H9 (cell line): ENCODE measurements around the gene KCNV2. TPM values are rescaled to one million over a fixed set of nuclear protein-coding genes. Genes with fewer than 3 reads are reported as not detected.

Experiments
- DNase-seq: peaks from one replicate; pipeline ENCODE4 v3.0.0-alpha.2; 2017
- H2AFZ ChIP-seq: one replicate; pipeline ENCODE4 v1.6.1; 2013; ENCODE audit warnings: mild to moderate bottlenecking, low read length, control low read depth, moderate library complexity
- H2AK5ac ChIP-seq: 2 replicates; pipeline ENCODE4 v1.6.1; 2013; ENCODE audit warnings: low read length, control low read depth, mixed read lengths; ENCODE audit not compliant: insufficient read length
- H2BK120ac ChIP-seq: one replicate; pipeline ENCODE4 v1.6.1; 2013; ENCODE audit warnings: low read depth, mild to moderate bottlenecking, low read length, control low read depth, inconsistent platforms; ENCODE audit not compliant: poor library complexity, severe bottlenecking
- H2BK12ac ChIP-seq: 2 replicates; pipeline ENCODE4 v1.6.1; 2013; ENCODE audit warnings: low read length, control low read depth, mixed read lengths, low read depth; ENCODE audit not compliant: insufficient read length
- H2BK15ac ChIP-seq: 2 replicates; pipeline ENCODE4 v1.6.1; 2013; ENCODE audit warnings: low read depth, low read length, control low read depth
- H2BK20ac ChIP-seq: one replicate; pipeline ENCODE4 v1.6.1; 2013; ENCODE audit warnings: low read depth, mild to moderate bottlenecking, low read length, control low read depth, inconsistent platforms; ENCODE audit not compliant: poor library complexity, severe bottlenecking
- H2BK5ac ChIP-seq: 2 replicates; pipeline ENCODE4 v1.6.1; 2013; ENCODE audit warnings: low read length, control low read depth, mixed read lengths; ENCODE audit not compliant: insufficient read length
- H3K14ac ChIP-seq: 2 replicates; pipeline ENCODE4 v1.6.1; 2013; ENCODE audit warnings: low read length, control low read depth; ENCODE audit not compliant: insufficient read depth
- H3K18ac ChIP-seq: 2 replicates; pipeline ENCODE4 v1.6.1; 2013; ENCODE audit warnings: low read depth, mild to moderate bottlenecking, mixed read lengths, low read length, control low read depth; ENCODE audit not compliant: insufficient read length
- H3K23ac ChIP-seq: 2 replicates; pipeline ENCODE4 v1.6.1; 2013; ENCODE audit warnings: low read length, control low read depth, mixed read lengths, low read depth; ENCODE audit not compliant: insufficient read length
- H3K23me2 ChIP-seq: 2 replicates; pipeline ENCODE4 v1.6.1; 2013; ENCODE audit warnings: low read depth, mild to moderate bottlenecking, mixed read lengths, low read length, control low read depth; ENCODE audit not compliant: insufficient read length, poor library complexity, severe bottlenecking
- H3K27ac ChIP-seq: 2 replicates; pipeline ENCODE4 v1.5.1; 2013; ENCODE audit warnings: low read length, control low read depth, mixed read lengths, low read depth; ENCODE audit not compliant: insufficient read length
- H3K27me3 ChIP-seq: 2 replicates; pipeline ENCODE4 v1.6.1; 2013; ENCODE audit warnings: low read length, control low read depth, inconsistent platforms; ENCODE audit not compliant: insufficient read depth
- H3K4ac ChIP-seq: 2 replicates; pipeline ENCODE4 v1.6.1; 2013; ENCODE audit warnings: low read depth, mild to moderate bottlenecking, control low read depth, inconsistent platforms, low read length, moderate library complexity
- H3K4me1 ChIP-seq: 2 replicates; pipeline ENCODE4 v1.6.1; 2013; ENCODE audit warnings: low read length, control low read depth, inconsistent platforms; ENCODE audit not compliant: insufficient read depth
- H3K4me2 ChIP-seq: 2 replicates; pipeline ENCODE4 v1.6.1; 2013; ENCODE audit warnings: low read length, control low read depth, mixed read lengths; ENCODE audit not compliant: insufficient read length, insufficient read depth
- H3K56ac ChIP-seq: 2 replicates; pipeline ENCODE4 v1.6.1; 2013; ENCODE audit warnings: low read depth, mild to moderate bottlenecking, mixed read lengths, low read length, control low read depth; ENCODE audit not compliant: insufficient read length
- H3K79me1 ChIP-seq: 2 replicates; pipeline ENCODE4 v1.6.1; 2013; ENCODE audit warnings: low read depth, mild to moderate bottlenecking, moderate library complexity, low read length, control low read depth, inconsistent platforms; ENCODE audit not compliant: insufficient read depth, poor library complexity, severe bottlenecking
- H3K79me2 ChIP-seq: 2 replicates; pipeline ENCODE4 v1.6.1; 2013; ENCODE audit warnings: low read length, control low read depth, inconsistent platforms; ENCODE audit not compliant: insufficient read depth
- H3K9ac ChIP-seq: 2 replicates; pipeline ENCODE4 v1.6.1; 2013; ENCODE audit warnings: low read length, control low read depth, mixed read lengths; ENCODE audit not compliant: insufficient read length; ENCODE audit errors: extremely low read depth
- H3K9me3 ChIP-seq: one replicate; pipeline ENCODE4 v1.6.1; 2013; ENCODE audit warnings: low read depth, low read length, inconsistent platforms; ENCODE audit not compliant: control insufficient read depth
- H3T11ph ChIP-seq: one replicate; pipeline ENCODE4 v1.6.1; 2013; ENCODE audit warnings: mild to moderate bottlenecking, low read length, control low read depth, inconsistent platforms
- H4K20me1 ChIP-seq: one replicate; pipeline ENCODE4 v1.6.1; 2013; ENCODE audit not compliant: control insufficient read depth, insufficient read length, insufficient read depth
- H4K5ac ChIP-seq: 2 replicates; pipeline ENCODE4 v1.6.1; 2013; ENCODE audit warnings: low read depth, mild to moderate bottlenecking, mixed read lengths, low read length, control low read depth; ENCODE audit not compliant: insufficient read length
- H4K8ac ChIP-seq: replicated peaks from 2 replicates; pipeline ENCODE4 v1.6.1; 2013; ENCODE audit warnings: low read length, control low read depth, mixed read lengths, low read depth; ENCODE audit not compliant: insufficient read length
- H4K91ac ChIP-seq: 2 replicates; pipeline ENCODE4 v1.6.1; 2013; ENCODE audit warnings: low read depth, mild to moderate bottlenecking, moderate library complexity, mixed read lengths, low read length, control low read depth; ENCODE audit not compliant: insufficient read length
- H3K27ac Mint-ChIP-seq, 3 experiments: 2 replicates in 2 of 3; 3 replicates in 1 of 3; pipeline ENCODE4 v1.8.0; 2020 to 2021; ENCODE audit warnings: mixed read lengths in 3 of 3, mild to moderate bottlenecking in 1 of 3, moderate library complexity in 1 of 3
- H3K27me3 Mint-ChIP-seq: 2 replicates; pipeline ENCODE4 v1.8.0; 2021; ENCODE audit warnings: low read depth, mild to moderate bottlenecking, moderate library complexity, mixed read lengths
- H3K36me3 Mint-ChIP-seq, 3 experiments: 2 replicates in 2 of 3; 3 replicates in 1 of 3; pipeline ENCODE4 v1.8.0; 2020 to 2021; ENCODE audit warnings: low read depth in 3 of 3, mixed read lengths in 3 of 3; ENCODE audit not compliant: insufficient read depth in 1 of 3
- H3K4me1 Mint-ChIP-seq, 2 experiments: 2 replicates each; pipeline ENCODE4 v1.8.0; 2020; ENCODE audit warnings: mixed read lengths in 2 of 2
- H3K4me3 Mint-ChIP-seq, 2 experiments: 2 replicates in 1 of 2; 3 replicates in 1 of 2; pipeline ENCODE4 v1.8.0; 2020 to 2021; ENCODE audit warnings: mild to moderate bottlenecking in 2 of 2, mixed read lengths in 2 of 2, moderate library complexity in 1 of 2
- H3K9me3 Mint-ChIP-seq, 2 experiments: 2 replicates in 1 of 2; 3 replicates in 1 of 2; pipeline ENCODE4 v1.8.0; 2020; ENCODE audit warnings: mild to moderate bottlenecking in 2 of 2, mixed read lengths in 2 of 2, moderate library complexity in 1 of 2
- CTCF ChIP-seq: fragments of 200-600 bp; sonication (generic); conservative IDR thresholded peaks from 3 replicates; pipeline ENCODE4 v1.8.0; 2021; ENCODE audit warnings: antibody characterized with exemption, mild to moderate bottlenecking
- WGBS: extraction: QIAGEN DNeasy Blood & Tissue Kit; methylation state at CpG from one replicate; pipeline ENCODE4 v1.1.7; 2013; ENCODE audit warnings: missing lambda C conversion rate, low lambda C conversion rate, mixed read lengths; ENCODE audit not compliant: insufficient read length; ENCODE audit errors: extremely low coverage; 5-methylcytosine and 5-hydroxymethylcytosine counted together
- total RNA-seq: library from RNA; stranded (reverse); gene quantifications from 2 replicates; pipeline ENCODE4 v1.2.1, GENCODE V29; 2021

The KCNV2 gene
- total RNA-seq, 1 experiment from 2014 or later = not detected

- Histone ChIP-seq H3K4me2 (no peak overlapping the region), H2BK15ac (no peak overlapping the region), H3K23ac (no peak overlapping the region), H3K4me1 (peaks cover 4% of the 10 kb centered on the region; the same call in 1 of the 2 replicates), H2BK12ac (no peak overlapping the region), H3K56ac (no peak overlapping the region), H3K27ac (no peak overlapping the region), H4K5ac (no peak overlapping the region), H3K4ac (no peak overlapping the region), H3K79me2 (no peaks in the 10 kb centered on the region), H4K20me1 (no peaks in the 10 kb centered on the region), H3K79me1 (no peaks in the 10 kb centered on the region), H2AFZ (no peak overlapping the region), H2AK5ac (no peak overlapping the region), H4K91ac (no peak overlapping the region), H3K23me2 (no peaks in the 10 kb centered on the region), H3T11ph (no peak overlapping the region), H3K18ac (no peak overlapping the region), H4K8ac (no peak overlapping the region), H3K27me3 (no peaks in the 10 kb centered on the region), H2BK120ac (no peak overlapping the region), H3K9me3 (no peaks in the 10 kb centered on the region), H2BK20ac (no peak overlapping the region), H2BK5ac (no peak overlapping the region), H3K9ac (no peak overlapping the region), H3K14ac (no peak overlapping the region)
- no peak for TF ChIP-seq CTCF
- DNase-seq = no peak
- Mint-ChIP-seq H3K4me3 (no peak overlapping the region), H3K27ac (peak overlapping the region in 1 of 3 experiments; percentile 19; a peak in 1 of 7 replicates), H3K9me3 (no peaks in the 10 kb centered on the region), H3K36me3 (no peaks in the 10 kb centered on the region), H3K4me1 (peaks cover 8 to 12% of the 10 kb centered on the region in 2 experiments), H3K27me3 (no peaks in the 10 kb centered on the region; the same call in 1 of the 2 replicates)
- no CpG with 5 or more reads among the region's 5 CpGs for WGBS
These were observed 39.1 kb upstream of the KCNV2 start for GRCh38 chr9:2677915-2678889.
